ENCODE results near the gene SLC6A18. TPM values are rescaled to one million over a fixed set of nuclear protein-coding genes. Genes with fewer than 3 reads are reported as not detected.

Gene SLC6A18
- polyA plus RNA-seq, 1 of the 3 experiments (the other 2 are of a cell fraction): not detected

DNA sequence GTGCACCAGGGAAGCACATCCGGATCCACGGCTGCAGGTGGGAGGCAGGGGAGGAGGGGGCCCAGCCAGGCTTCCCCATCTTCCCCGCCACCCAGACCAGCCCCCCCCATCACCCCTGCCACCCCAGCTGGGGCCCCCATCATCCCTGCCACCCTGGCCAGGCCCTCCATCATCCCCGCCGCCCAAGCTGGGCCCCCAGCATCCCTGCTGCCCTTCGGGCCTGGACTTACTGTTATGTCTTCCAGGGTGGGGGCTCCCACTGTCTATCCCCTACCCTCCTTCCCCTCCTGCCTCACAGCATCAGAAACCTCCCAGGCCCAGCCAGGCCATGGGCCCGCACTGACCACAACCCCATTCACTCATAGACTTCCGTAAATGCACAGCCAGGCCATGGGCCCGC, 27.5 kb downstream of the SLC6A18 start:
- Histone ChIP-seq H3K9me3 (no peaks in the 10 kb centered on the region), H3K9ac (no peak overlapping the region), H3K4me2 (no peak overlapping the region), H3K79me2 (ENCODE audit: insufficient read depth) (no peaks in the 10 kb centered on the region), H3F3A (replicated peaks; ENCODE audit: insufficient read depth) (no peaks in the 10 kb centered on the region), H3K27ac (ENCODE audit: low read depth in 2 of 2, low read length in 1 of 2) (no peak overlapping the region), H3K27me3 (ENCODE audit: insufficient read depth) (no peaks in the 10 kb centered on the region), H3K36me3 (replicated peaks in 1 of 2; ENCODE audit: control insufficient read depth in 1 of 2, insufficient read depth in 2 of 2, low read length in 1 of 2) (no peaks in the 10 kb centered on the region), H2AFZ (ENCODE audit: low read depth) (no peak overlapping the region), H4K20me1 (ENCODE audit: insufficient read depth) (no peaks in the 10 kb centered on the region), H3K4me3 (ENCODE audit: low read depth in 2 of 2, low read length in 1 of 2) (no peak overlapping the region), H3K9me2 (no peaks in the 10 kb centered on the region), H3K4me1 (ENCODE audit: control insufficient read depth in 1 of 2, insufficient read depth in 2 of 2, low read depth in 1 of 2, low read length in 1 of 2) (no peaks in the 10 kb centered on the region)
- TF ChIP-seq FOSL2 (IDR thresholded peaks at IDR 0.05; ENCODE audit: borderline replicate concordance, low read depth): no peak
- no peak for TF ChIP-seq MEF2A (IDR thresholded peaks at IDR 0.05; ENCODE audit: borderline replicate concordance, low read depth)
- DNase-seq: no peak
- POLR2A ChIA-PET: no interaction called here
- 82% methylated on average over 9 of the region's 9 CpGs for WGBS (ENCODE audit: low lambda C conversion rate)
- CTCF ChIA-PET: no interaction called here

DNA sequence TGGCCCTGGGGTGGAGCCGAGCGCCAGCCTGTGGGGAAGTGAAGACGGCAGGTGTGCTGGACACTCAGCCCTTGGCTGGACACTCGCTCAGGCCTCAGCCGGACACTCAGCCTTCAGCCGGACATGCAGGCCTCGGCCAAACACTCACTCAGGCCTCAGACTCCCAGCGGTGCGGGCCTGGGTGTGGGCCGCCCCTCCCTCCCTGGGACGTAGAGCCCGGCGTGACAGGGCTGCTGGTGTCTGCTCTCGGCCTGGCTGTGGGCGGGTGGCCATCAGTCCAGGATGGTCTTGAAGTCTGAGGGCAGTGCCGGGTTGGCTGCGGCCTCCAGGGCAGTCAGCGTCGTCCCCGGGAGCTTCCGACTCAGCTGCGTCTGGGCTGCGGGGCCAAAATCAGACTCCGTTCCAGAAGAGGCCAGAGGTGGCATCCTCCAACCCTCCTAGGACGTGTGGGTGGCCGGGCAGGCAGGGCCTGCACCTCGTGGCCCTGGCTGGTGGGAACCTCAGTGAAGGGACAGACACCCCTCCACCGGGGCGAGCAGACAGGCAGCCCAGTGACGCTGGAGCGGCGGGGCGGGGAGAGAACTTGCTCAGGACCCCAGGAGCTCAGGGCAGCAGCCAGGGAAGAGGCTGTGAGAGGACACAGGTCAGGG, 28.4 kb downstream of the SLC6A18 start:
- H3K4me1 ChIP-seq (ENCODE audit: control insufficient read depth in 1 of 2, insufficient read depth in 2 of 2, low read depth in 1 of 2, low read length in 1 of 2): no peaks in the 10 kb centered on the region
- WGBS (ENCODE audit: low lambda C conversion rate): 83% methylated on average over 16 of the region's 33 CpGs
- no peaks in the 10 kb centered on the region for H3F3A ChIP-seq (replicated peaks; ENCODE audit: insufficient read depth)
- no peak for DNase-seq
- H3K9me2 ChIP-seq: no peaks in the 10 kb centered on the region
- no peaks in the 10 kb centered on the region for H3K27me3 ChIP-seq (ENCODE audit: insufficient read depth)
- ChIA-PET CTCF (interaction anchor here (1.6 kb wide), 1 partner anchor 79 kb away, joined by 8 read pairs; no protein-coding TSS in a partner anchor), POLR2A (no interaction called here)
- H3K9ac ChIP-seq: no peak overlapping the region
- no peak overlapping the region for H3K4me3 ChIP-seq (ENCODE audit: low read depth in 2 of 2, low read length in 1 of 2)
- no peaks in the 10 kb centered on the region for H4K20me1 ChIP-seq (ENCODE audit: insufficient read depth)
- H2AFZ ChIP-seq (ENCODE audit: low read depth): no peak overlapping the region
- H3K4me2 ChIP-seq: no peak overlapping the region
- no peaks in the 10 kb centered on the region for H3K9me3 ChIP-seq
- H3K27ac ChIP-seq (ENCODE audit: low read depth in 2 of 2, low read length in 1 of 2): no peak overlapping the region
- no peak for TF ChIP-seq NRF1 (IDR thresholded peaks at IDR 0.05; ENCODE audit: low read depth, low read length)
- no peak for TF ChIP-seq NFIC (IDR thresholded peaks at IDR 0.05; ENCODE audit: borderline replicate concordance)
- TF ChIP-seq GATA2 (CRISPR knock-in tag; IDR thresholded peaks at IDR 0.05): no peak
- TF ChIP-seq TEAD4 (IDR thresholded peaks at IDR 0.05; ENCODE audit: borderline replicate concordance, insufficient read depth): no peak
- TF ChIP-seq RCOR1 (IDR thresholded peaks at IDR 0.05; ENCODE audit: low read length): no peak
- TF ChIP-seq, protein P1, sequence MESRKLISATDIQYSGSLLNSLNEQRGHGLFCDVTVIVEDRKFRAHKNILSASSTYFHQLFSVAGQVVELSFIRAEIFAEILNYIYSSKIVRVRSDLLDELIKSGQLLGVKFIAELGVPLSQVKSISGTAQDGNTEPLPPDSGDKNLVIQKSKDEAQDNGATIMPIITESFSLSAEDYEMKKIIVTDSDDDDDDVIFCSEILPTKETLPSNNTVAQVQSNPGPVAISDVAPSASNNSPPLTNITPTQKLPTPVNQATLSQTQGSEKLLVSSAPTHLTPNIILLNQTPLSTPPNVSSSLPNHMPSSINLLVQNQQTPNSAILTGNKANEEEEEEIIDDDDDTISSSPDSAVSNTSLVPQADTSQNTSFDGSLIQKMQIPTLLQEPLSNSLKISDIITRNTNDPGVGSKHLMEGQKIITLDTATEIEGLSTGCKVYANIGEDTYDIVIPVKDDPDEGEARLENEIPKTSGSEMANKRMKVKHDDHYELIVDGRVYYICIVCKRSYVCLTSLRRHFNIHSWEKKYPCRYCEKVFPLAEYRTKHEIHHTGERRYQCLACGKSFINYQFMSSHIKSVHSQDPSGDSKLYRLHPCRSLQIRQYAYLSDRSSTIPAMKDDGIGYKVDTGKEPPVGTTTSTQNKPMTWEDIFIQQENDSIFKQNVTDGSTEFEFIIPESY (IDR thresholded peaks at IDR 0.05; ENCODE audit: borderline replicate concordance, low read depth): no peak
- TF ChIP-seq, protein P2, sequence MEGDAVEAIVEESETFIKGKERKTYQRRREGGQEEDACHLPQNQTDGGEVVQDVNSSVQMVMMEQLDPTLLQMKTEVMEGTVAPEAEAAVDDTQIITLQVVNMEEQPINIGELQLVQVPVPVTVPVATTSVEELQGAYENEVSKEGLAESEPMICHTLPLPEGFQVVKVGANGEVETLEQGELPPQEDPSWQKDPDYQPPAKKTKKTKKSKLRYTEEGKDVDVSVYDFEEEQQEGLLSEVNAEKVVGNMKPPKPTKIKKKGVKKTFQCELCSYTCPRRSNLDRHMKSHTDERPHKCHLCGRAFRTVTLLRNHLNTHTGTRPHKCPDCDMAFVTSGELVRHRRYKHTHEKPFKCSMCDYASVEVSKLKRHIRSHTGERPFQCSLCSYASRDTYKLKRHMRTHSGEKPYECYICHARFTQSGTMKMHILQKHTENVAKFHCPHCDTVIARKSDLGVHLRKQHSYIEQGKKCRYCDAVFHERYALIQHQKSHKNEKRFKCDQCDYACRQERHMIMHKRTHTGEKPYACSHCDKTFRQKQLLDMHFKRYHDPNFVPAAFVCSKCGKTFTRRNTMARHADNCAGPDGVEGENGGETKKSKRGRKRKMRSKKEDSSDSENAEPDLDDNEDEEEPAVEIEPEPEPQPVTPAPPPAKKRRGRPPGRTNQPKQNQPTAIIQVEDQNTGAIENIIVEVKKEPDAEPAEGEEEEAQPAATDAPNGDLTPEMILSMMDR (IDR thresholded peaks at IDR 0.05): no peak
- no peak for TF ChIP-seq SIN3A (IDR thresholded peaks at IDR 0.05; ENCODE audit: borderline replicate concordance, low read depth, low read length)
- no peak for TF ChIP-seq RXRA (IDR thresholded peaks at IDR 0.05; ENCODE audit: borderline replicate concordance, low read depth)
- TF ChIP-seq MEF2A (IDR thresholded peaks at IDR 0.05; ENCODE audit: borderline replicate concordance, low read depth): no peak
- TF ChIP-seq, protein P3, sequence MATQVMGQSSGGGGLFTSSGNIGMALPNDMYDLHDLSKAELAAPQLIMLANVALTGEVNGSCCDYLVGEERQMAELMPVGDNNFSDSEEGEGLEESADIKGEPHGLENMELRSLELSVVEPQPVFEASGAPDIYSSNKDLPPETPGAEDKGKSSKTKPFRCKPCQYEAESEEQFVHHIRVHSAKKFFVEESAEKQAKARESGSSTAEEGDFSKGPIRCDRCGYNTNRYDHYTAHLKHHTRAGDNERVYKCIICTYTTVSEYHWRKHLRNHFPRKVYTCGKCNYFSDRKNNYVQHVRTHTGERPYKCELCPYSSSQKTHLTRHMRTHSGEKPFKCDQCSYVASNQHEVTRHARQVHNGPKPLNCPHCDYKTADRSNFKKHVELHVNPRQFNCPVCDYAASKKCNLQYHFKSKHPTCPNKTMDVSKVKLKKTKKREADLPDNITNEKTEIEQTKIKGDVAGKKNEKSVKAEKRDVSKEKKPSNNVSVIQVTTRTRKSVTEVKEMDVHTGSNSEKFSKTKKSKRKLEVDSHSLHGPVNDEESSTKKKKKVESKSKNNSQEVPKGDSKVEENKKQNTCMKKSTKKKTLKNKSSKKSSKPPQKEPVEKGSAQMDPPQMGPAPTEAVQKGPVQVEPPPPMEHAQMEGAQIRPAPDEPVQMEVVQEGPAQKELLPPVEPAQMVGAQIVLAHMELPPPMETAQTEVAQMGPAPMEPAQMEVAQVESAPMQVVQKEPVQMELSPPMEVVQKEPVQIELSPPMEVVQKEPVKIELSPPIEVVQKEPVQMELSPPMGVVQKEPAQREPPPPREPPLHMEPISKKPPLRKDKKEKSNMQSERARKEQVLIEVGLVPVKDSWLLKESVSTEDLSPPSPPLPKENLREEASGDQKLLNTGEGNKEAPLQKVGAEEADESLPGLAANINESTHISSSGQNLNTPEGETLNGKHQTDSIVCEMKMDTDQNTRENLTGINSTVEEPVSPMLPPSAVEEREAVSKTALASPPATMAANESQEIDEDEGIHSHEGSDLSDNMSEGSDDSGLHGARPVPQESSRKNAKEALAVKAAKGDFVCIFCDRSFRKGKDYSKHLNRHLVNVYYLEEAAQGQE (IDR thresholded peaks at IDR 0.05; ENCODE audit: low read depth, low read length): no peak
- TF ChIP-seq, protein P4, sequence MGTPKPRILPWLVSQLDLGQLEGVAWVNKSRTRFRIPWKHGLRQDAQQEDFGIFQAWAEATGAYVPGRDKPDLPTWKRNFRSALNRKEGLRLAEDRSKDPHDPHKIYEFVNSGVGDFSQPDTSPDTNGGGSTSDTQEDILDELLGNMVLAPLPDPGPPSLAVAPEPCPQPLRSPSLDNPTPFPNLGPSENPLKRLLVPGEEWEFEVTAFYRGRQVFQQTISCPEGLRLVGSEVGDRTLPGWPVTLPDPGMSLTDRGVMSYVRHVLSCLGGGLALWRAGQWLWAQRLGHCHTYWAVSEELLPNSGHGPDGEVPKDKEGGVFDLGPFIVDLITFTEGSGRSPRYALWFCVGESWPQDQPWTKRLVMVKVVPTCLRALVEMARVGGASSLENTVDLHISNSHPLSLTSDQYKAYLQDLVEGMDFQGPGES (IDR thresholded peaks at IDR 0.05; ENCODE audit: low read depth, low read length): no peak
- no peak for TF ChIP-seq EP300 (IDR thresholded peaks at IDR 0.05; ENCODE audit: borderline replicate concordance in 1 of 2, low read depth in 1 of 2, low read length in 1 of 2)
- TF ChIP-seq JUND (IDR thresholded peaks at IDR 0.05): no peak
- H3K36me3 ChIP-seq (replicated peaks in 1 of 2; ENCODE audit: control insufficient read depth in 1 of 2, insufficient read depth in 2 of 2, low read length in 1 of 2): no peaks in the 10 kb centered on the region
- no peaks in the 10 kb centered on the region for H3K79me2 ChIP-seq (ENCODE audit: insufficient read depth)

All from SK-N-SH (cell line).